Urinary bladder (tissue), 4 donors: ENCODE results near the gene MMD2. TPM values are rescaled to one million over a fixed set of nuclear protein-coding genes. Genes with fewer than 3 reads are reported as not detected.

Experiments
- DNase-seq: peaks from one replicate; pipeline ENCODE4 v3.0.0-alpha.2; 2015; ENCODE audit errors: extremely low spot score
- H3K27ac ChIP-seq: one replicate; pipeline ENCODE4 v1.5.1; 2013; ENCODE audit warnings: low read depth, mild to moderate bottlenecking, moderate library complexity
- H3K36me3 ChIP-seq: one replicate; pipeline ENCODE4 v1.6.1; 2013; ENCODE audit warnings: mild to moderate bottlenecking, moderate library complexity; ENCODE audit not compliant: insufficient read depth
- H3K4me1 ChIP-seq: one replicate; pipeline ENCODE4 v1.6.1; 2013; ENCODE audit warnings: mild to moderate bottlenecking, moderate library complexity; ENCODE audit not compliant: insufficient read depth
- H3K4me3 ChIP-seq: one replicate; pipeline ENCODE4 v1.5.1; 2013; ENCODE audit warnings: low read depth, low read length
- WGBS: extraction: QIAGEN DNeasy Blood & Tissue Kit; methylation state at CpG from one replicate; pipeline ENCODE4 v1.1.7; 2013; 5-methylcytosine and 5-hydroxymethylcytosine counted together
- polyA plus RNA-seq: library from polyadenylated mRNA; stranded (reverse); fragments of 200-250 nt; gene quantifications from one replicate; pipeline ENCODE4 v1.2.3, GENCODE V29; 2013
- total RNA-seq: library from RNA; depleted of rRNA; stranded (reverse); fragments of >200 nt; gene quantifications from one replicate; pipeline ENCODE4 v1.2.3, GENCODE V29; 2014
- donor health status: healthy with polysubstance abuse.
- donor health status: healthy.

Gene MMD2
- total and polyA plus RNA-seq, 2 donors, result 0.11 TPM; not detected in 1

GRCh38 chr7:4882169-4883032 is 76.6 kb downstream of the MMD2 start:
- 4% methylated on average over 35 of the region's 35 CpGs for WGBS
- Histone ChIP-seq H3K4me3 (peak overlapping the region; percentile 62), H3K4me1 (no peaks in the 10 kb centered on the region), H3K36me3 (no peaks in the 10 kb centered on the region), H3K27ac (peak overlapping the region; percentile 81)
- peak; percentile 26 for DNase-seq

DNA sequence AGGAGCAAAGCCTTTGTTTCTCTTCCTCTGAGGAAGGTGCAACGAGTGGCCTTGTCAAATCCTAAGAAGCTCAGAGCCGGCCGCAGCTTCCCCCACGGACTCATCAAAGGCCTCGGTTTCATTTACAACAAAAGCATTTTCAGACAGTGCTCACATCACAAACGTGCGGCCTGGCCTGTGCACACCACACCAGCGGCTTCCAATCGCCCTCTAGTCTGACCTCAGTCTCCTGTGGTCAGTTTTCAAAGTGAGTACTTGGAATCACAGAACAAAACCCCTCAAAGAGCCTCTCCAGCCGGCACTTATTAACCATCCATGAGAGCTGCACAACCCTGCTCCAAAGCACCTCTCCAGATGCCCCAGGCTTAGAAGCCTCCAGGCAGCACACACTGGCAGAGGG is 78.8 kb downstream of the MMD2 start:
- DNase-seq, result no peak
- Histone ChIP-seq H3K4me3 (no peak overlapping the region), H3K27ac (no peak overlapping the region), H3K36me3 (no peaks in the 10 kb centered on the region), H3K4me1 (no peaks in the 10 kb centered on the region)
- WGBS, result 65% methylated on average over 10 of the region's 10 CpGs

- Histone ChIP-seq H3K4me3 (no peak overlapping the region), H3K27ac (no peak overlapping the region), H3K4me1 (no peaks in the 10 kb centered on the region), H3K36me3 (no peaks in the 10 kb centered on the region)
- DNase-seq, result no peak
- WGBS, result 82% methylated on average over 27 of the region's 27 CpGs
These were observed 79.4 kb downstream of the MMD2 start for GRCh38 chr7:4879396-4880081.

GRCh38 chr7:4878336-4879335 is 80.4 kb downstream of the MMD2 start:
- WGBS, result 87% methylated on average over 45 of the region's 45 CpGs
- H3K4me3 ChIP-seq, result no peak overlapping the region
- no peaks in the 10 kb centered on the region for H3K4me1 ChIP-seq
- H3K36me3 ChIP-seq, result no peaks in the 10 kb centered on the region
- no peak for DNase-seq
- H3K27ac ChIP-seq, result no peak overlapping the region

DNA sequence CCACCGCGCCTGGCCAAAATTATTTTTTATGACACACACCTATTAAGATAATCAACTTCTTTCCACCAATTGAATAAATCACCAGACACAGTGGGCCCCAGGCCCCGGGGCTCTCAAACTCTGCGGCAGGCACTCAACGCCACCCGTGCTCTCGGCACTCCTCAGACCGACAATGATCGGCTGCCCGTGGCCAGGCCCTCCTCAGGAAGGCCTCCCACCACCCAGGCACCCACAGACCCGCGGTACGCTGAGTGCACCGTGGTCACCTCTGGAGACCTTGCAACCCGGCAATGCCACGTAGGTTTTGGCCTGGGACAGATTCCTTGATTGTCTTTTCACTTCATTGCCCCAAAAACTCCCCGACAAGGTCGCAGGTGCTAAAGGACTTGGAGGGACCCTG is 82.4 kb downstream of the MMD2 start:
- H3K36me3 ChIP-seq, result no peaks in the 10 kb centered on the region
- no peaks in the 10 kb centered on the region for H3K4me1 ChIP-seq
- H3K4me3 ChIP-seq, result no peak overlapping the region
- H3K27ac ChIP-seq, result no peak overlapping the region
- no peak for DNase-seq
- 97% methylated on average over 18 of the region's 18 CpGs for WGBS

GRCh38 chr7:4875391-4875790 is 83.6 kb downstream of the MMD2 start:
- Histone ChIP-seq H3K4me1 (no peaks in the 10 kb centered on the region), H3K4me3 (no peak overlapping the region), H3K36me3 (no peaks in the 10 kb centered on the region), H3K27ac (no peak overlapping the region)
- WGBS, result 93% methylated on average over 15 of the region's 15 CpGs
- no peak for DNase-seq

GRCh38 chr7:4873071-4873944 is 85.7 kb downstream of the MMD2 start:
- Histone ChIP-seq H3K4me3 (no peak overlapping the region), H3K27ac (no peak overlapping the region), H3K4me1 (no peaks in the 10 kb centered on the region), H3K36me3 (no peaks in the 10 kb centered on the region)
- 89% methylated on average over 31 of the region's 31 CpGs for WGBS
- DNase-seq, result no peak

DNA sequence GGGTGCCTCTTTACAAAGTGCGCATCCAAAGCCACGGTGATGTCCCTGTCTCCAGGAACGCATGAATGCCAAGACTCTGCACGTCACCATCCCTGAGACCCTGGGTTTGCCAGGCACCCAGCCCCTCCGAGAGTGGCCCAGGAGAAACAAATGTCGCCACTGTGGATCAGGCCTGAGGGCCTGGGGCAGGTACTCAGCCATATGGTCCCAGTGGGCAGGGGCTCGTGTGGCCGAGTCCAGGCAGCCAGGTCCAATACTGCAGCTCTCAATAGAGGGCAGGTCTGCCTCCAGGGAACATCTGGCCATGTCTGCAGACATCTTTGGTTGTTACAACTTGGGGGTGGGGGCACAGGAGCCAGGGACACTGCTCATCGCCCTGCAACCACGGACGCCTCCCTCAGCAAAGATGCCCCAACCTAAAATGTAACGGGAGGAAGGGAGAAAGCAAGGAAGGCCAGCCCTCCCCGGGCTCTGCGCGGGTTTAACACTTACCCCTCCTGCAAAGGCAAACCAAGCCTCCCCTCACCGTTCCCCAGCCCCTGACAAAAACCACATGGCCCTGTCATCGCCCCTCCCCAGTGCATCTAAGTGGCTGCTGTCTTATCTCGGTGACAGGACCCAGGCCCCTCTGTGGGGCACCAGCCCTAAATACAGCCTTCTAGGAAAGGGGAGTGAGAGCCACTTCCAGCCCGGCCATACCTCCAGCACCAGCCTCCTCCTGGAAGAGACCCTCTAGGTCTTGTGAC is 86.9 kb downstream of the MMD2 start:
- Histone ChIP-seq H3K4me1 (no peaks in the 10 kb centered on the region), H3K4me3 (no peak overlapping the region), H3K27ac (no peak overlapping the region), H3K36me3 (no peaks in the 10 kb centered on the region)
- WGBS, result 51% methylated on average over 19 of the region's 19 CpGs
- peak; percentile 47 for DNase-seq

DNA sequence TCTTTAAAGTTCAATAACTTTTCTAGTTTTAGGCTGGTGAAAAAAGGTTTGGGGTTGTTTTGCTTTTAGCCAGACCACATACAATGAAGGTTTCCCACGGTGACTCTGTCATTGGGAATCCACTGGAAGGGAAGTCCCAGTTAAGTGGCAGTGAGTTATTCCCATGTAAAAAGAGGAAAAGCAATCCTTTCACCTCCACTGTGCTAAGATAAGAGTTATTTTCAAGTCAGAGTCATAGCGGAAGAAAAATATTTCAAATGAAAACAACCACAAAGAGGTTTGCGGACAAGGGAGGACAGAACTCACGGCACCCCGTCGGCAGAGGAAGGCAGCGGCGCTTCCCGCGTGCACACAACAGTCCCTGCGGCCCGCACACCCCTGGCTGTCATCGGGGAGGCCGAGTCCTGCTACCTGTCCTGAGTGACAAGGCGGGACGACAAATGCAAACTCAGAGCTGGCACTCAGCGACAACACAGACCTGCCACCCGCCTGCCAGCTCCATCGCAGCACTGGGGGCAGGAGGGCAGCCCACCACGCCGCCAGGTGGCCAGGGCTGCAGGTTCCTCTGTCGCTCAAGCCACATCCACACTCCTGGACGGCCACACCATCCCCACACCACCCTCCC is 87.8 kb downstream of the MMD2 start:
- no peak overlapping the region for H3K27ac ChIP-seq
- WGBS, result 74% methylated on average over 23 of the region's 23 CpGs
- DNase-seq, result no peak
- no peaks in the 10 kb centered on the region for H3K36me3 ChIP-seq
- no peak overlapping the region for H3K4me3 ChIP-seq
- H3K4me1 ChIP-seq, result no peaks in the 10 kb centered on the region

DNA sequence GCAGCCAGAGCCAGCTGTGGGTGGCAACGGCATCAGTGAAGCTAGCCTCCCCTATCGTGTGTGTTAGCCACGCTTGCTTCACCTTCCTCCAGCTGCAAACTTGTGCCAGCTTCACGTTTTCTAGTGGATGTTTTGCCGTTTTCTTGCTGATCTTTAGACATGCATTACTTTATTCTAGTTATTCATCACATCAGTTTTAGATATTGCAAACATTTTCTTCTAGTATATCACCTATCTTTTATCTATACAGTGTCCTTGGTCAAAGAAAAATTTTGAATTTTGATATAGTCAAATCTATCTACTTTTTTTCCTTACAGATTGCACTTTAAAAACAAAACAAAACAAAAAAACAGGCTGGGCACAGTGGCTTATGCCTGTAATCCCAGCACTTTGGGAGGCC is 90.5 kb downstream of the MMD2 start:
- no peak overlapping the region for H3K27ac ChIP-seq
- H3K36me3 ChIP-seq, result no peaks in the 10 kb centered on the region
- no peaks in the 10 kb centered on the region for H3K4me1 ChIP-seq
- no peak for DNase-seq
- 95% methylated on average over 5 of the region's 5 CpGs for WGBS
- no peak overlapping the region for H3K4me3 ChIP-seq

GRCh38 chr7:4866528-4867496 is 92.2 kb downstream of the MMD2 start:
- no peak overlapping the region for H3K4me3 ChIP-seq
- DNase-seq, result no peak
- 81% methylated on average over 9 of the region's 9 CpGs for WGBS

More at GRCh38 chr7:4866528-4867496, 92.2 kb downstream of the MMD2 start:
- H3K27ac ChIP-seq, result no peak overlapping the region
- no peaks in the 10 kb centered on the region for H3K4me1 ChIP-seq
- H3K36me3 ChIP-seq, result no peaks in the 10 kb centered on the region
